Left ventricle myocardium inferior (tissue), 1 donor: ENCODE data around the gene DLL4. TPM values are rescaled to one million over a fixed set of nuclear protein-coding genes. Genes with fewer than 3 reads are reported as not detected.
"Not testable (repeated sequence)": the region's sequence is repeated elsewhere in the genome, so short reads cannot be mapped to it uniquely, and the experiment has no call there.

ENCODE experiments used
- DNase-seq: peaks from one replicate; pipeline ENCODE4 v3.0.0-alpha.2; 2020
- H3K27ac ChIP-seq: fragments of 200-600 bp; replicated peaks from 2 replicates; pipeline ENCODE4 v1.8.0; 2021
- H3K27me3 ChIP-seq: fragments of 200-600 bp; 2 replicates; pipeline ENCODE4 v1.8.0; 2021; ENCODE audit warnings: low read depth
- H3K36me3 ChIP-seq: fragments of 200-600 bp; 2 replicates; pipeline ENCODE4 v1.8.0; 2021
- H3K4me1 ChIP-seq: fragments of 200-600 bp; 2 replicates; pipeline ENCODE4 v1.8.0; 2021
- H3K4me3 ChIP-seq: fragments of 200-600 bp; 2 replicates; pipeline ENCODE4 v1.8.0; 2021; ENCODE audit warnings: mild to moderate bottlenecking, moderate library complexity
- H3K9me3 ChIP-seq: fragments of 200-600 bp; replicated peaks from 2 replicates; pipeline ENCODE4 v1.8.0; 2021
- intact Hi-C: fragments of 100-400 bp; cut with micrococcal nuclease; formaldehyde crosslinking; loops from one replicate; pipeline ENCODE4 v1.11.0; 2022
- total RNA-seq: library from RNA; stranded (reverse); fragmentation: NEBNext Ultra II Directional; extraction: Animal tissue kit (Norgen Biotek cat#: 25700); gene quantifications from one replicate; pipeline ENCODE4 v1.2.1, GENCODE V29; 2021
- TF ChIP-seq, protein P1 (sequence below): fragments of 200-600 bp; IDR thresholded peaks from 2 replicates; pipeline ENCODE4 v1.8.0; 2021; ENCODE audit warnings: antibody characterized with exemption, mild to moderate bottlenecking, borderline replicate concordance
- donor health status: DM: no; HTN: yes; CAD: no; lungs with severe emphysema.

Gene DLL4
- total RNA-seq, 1 donor from 2014 or later: 11.1 TPM

DNA sequence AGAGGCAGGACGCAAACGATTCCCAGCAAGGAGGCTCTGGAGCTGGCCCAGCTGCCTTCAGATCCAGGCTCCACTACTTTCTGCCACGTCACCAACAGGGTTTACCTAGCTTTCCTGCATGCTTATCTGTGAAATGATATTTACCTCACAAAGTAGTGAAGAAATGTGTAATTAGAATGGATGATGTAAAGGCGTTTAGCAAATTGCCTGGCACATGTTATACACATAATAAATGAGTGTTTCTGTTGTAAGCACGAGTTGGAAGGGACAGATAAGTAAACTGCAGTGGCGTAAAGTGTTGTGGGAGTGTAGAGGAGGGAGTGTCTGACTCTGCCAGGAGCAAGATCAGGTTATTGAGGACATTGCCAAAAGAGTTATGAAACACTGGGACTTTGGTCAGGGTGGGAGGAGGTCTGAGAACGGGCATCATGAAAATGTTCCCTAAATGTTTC is 20.6 kb downstream of the DLL4 start:
- H3K4me3 ChIP-seq: no peak overlapping the region
- no peaks in the 10 kb centered on the region for H3K27me3 ChIP-seq
- TF ChIP-seq, protein P1, sequence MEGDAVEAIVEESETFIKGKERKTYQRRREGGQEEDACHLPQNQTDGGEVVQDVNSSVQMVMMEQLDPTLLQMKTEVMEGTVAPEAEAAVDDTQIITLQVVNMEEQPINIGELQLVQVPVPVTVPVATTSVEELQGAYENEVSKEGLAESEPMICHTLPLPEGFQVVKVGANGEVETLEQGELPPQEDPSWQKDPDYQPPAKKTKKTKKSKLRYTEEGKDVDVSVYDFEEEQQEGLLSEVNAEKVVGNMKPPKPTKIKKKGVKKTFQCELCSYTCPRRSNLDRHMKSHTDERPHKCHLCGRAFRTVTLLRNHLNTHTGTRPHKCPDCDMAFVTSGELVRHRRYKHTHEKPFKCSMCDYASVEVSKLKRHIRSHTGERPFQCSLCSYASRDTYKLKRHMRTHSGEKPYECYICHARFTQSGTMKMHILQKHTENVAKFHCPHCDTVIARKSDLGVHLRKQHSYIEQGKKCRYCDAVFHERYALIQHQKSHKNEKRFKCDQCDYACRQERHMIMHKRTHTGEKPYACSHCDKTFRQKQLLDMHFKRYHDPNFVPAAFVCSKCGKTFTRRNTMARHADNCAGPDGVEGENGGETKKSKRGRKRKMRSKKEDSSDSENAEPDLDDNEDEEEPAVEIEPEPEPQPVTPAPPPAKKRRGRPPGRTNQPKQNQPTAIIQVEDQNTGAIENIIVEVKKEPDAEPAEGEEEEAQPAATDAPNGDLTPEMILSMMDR: no peak
- DNase-seq: no peak
- no peaks in the 10 kb centered on the region for H3K36me3 ChIP-seq
- peaks cover 33% of the 10 kb centered on the region for H3K4me1 ChIP-seq
- no peaks in the 10 kb centered on the region for H3K9me3 ChIP-seq
- intact Hi-C loops: no loop called here
- peak overlapping the region; percentile 27 for H3K27ac ChIP-seq

DNA sequence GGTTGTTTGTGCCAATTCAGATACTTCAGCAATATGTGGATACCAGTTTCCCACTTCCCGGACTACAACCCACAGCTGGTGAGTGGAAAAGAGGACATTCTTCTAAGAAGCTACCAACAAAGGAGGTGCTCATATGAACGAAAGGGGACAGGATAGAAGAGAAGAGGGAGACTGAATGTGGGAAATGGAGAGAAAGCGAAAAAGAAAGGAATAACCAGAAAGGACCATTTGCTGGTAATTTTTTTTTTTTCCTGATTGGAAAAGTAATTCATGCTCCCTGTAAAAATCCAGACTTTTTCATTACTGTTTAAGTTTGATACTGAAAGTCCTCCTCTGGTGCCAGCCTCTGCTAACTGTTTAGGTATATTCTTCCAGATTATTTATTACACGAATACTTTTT is 22.6 kb downstream of the DLL4 start:
- H3K36me3 ChIP-seq: no peaks in the 10 kb centered on the region
- TF ChIP-seq, protein P1: no peak
- H3K9me3 ChIP-seq: no peaks in the 10 kb centered on the region
- H3K27me3 ChIP-seq: no peaks in the 10 kb centered on the region
- peaks cover 49% of the 10 kb centered on the region for H3K4me1 ChIP-seq
- H3K4me3 ChIP-seq: no peak overlapping the region
- no peak for DNase-seq
- H3K27ac ChIP-seq: no peak overlapping the region
- intact Hi-C loops: no loop called here

DNA sequence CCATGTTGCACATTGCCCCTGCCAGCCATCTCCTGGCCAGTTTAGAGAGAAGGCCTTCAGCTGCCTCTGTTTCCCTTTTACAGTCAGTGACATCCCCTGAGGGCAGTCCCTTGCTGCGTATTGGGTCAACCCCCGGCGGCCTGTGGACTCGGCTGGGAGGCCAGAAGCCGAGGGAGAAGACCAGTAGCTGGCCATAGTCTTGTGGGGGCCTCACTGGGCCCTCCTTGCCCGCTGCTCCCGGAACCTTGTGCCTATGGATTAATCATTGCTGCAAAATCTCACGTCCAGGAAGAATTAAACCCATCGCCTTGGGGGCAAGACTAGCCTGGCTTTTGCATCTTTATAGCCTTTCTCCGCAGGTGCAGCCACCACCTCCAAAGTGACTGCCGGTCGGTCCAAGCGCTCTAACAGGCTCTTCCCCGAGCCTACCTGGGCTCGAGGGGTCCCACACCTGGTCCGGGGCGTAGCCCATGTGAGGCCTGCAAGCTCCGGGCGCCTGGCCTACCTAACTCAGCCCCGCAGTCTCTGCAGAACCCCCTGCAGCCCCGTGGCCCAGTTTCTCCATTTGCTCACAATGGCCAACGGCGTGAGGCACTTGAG is 23.3 kb downstream of the DLL4 start:
- H3K4me3 ChIP-seq: peak overlapping the region; percentile 71
- H3K36me3 ChIP-seq: no peaks in the 10 kb centered on the region
- H3K27me3 ChIP-seq: no peaks in the 10 kb centered on the region
- H3K9me3 ChIP-seq: no peaks in the 10 kb centered on the region
- TF ChIP-seq, protein P1: no peak
- peaks cover 55% of the 10 kb centered on the region for H3K4me1 ChIP-seq
- DNase-seq: no peak
- intact Hi-C loops: no loop called here
- peak overlapping the region; percentile 77 for H3K27ac ChIP-seq

DNA sequence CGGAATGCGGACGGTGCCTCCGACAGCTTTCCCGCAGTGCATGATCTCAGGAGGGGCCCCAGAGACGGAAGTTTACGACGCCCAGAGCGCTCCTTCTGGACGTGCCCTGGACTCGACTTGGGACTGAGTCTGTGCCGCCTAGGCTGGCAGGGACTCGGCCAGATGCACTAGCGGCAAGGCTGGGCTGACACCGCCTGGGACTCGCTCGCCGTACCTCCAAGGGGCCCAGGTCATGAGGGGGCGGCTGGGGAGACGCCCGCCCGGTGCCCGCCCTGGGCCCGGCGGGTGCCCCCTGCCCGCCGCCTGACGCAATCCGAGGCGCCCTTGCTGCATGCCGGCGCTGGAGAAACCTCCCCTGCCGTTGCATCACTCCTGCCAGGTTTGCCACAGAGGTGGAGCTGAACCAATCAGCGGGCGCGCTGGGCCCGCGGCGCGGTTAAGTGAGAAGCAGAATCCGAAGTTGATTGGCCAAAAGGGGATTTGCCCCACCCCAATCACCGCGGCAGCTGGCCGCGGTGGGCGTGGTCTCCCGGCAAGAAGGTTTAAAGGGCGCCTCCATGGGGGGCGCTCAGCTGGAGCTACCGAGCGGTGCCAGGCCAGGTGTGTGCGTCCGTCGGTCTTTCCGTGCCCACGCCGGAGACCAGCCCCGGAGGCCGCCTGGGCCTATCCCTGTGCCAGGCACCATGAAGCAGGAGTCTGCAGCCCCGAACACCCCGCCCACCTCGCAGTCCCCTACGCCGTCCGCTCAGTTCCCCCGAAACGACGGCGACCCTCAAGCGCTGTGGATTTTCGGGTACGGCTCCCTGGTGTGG is 24.0 kb downstream of the DLL4 start, which contains the start of gene CHAC1:
Gene CHAC1, plus strand, starts transcription at position 571 of the 812 bp plus-strand sequence. Its CDS starts 113 bp downstream, at position 684.
- no peaks in the 10 kb centered on the region for H3K9me3 ChIP-seq
- H3K27me3 ChIP-seq: no peaks in the 10 kb centered on the region
- H3K27ac ChIP-seq: peak within 1 kb of the TSS; percentile 77
- H3K4me3 ChIP-seq: peak within 1 kb of the TSS; percentile 71
- peaks cover 62% of the 10 kb centered on the region for H3K4me1 ChIP-seq
- H3K36me3 ChIP-seq: no peaks in the 10 kb centered on the region
- TF ChIP-seq, protein P1: no peak
- peak; percentile 93 for DNase-seq
- intact Hi-C loops: no loop called here

DNA sequence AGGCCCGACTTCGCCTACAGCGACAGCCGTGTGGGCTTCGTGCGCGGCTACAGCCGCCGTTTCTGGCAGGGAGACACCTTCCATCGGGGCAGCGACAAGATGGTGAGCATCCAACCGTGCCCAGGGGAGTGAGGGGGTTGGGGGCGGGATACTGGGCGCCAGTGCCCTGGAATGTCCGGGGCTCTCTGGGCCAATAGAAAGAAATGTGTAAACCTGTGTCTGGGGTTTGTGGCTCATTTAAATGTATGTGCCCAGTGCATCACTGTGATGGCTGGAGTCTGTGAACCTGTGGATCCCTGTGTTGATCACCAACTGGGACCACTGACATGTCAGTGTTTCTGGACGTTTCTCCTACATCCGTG is 24.6 kb downstream of the DLL4 start:
- no peak for DNase-seq
- intact Hi-C loops: no loop called here
- Histone ChIP-seq H3K9me3 (no peaks in the 10 kb centered on the region), H3K4me3 (peak overlapping the region; percentile 71), H3K36me3 (no peaks in the 10 kb centered on the region), H3K27ac (peak overlapping the region; percentile 77), H3K27me3 (no peaks in the 10 kb centered on the region), H3K4me1 (peaks cover 64% of the 10 kb centered on the region)
- TF ChIP-seq, protein P1: no peak

DNA sequence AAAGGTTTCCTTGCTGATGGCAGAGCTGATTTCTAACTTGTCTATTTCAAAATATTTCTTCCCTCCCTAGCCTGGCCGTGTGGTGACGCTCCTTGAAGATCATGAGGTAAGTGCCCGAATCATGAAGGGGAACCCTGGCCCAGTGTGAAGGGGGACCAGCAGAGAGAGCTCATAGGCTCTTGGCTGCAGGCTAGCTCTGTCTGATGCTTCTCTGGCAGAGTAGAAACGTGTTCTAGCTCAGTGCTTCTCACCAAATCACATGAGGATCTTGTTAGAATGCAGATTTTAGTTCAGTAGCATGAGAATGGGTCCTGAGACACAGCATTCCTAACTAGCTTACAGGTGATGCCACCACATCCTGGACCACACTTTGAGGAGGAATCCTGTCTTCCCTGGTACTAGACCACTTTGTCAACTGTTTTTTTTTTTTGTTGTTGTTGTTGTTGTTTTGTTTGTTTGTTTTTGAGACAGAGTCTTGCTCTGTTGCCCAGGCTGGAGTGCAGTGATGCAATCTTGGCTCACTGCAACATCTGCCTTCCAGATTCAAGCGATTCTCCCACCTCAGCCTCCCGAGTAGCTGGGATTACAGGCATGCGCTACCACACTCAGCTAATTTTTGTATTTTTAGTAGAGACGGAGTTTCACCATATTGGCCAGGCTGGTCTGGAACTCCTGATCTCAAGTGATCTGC is 25.2 kb downstream of the DLL4 start:
- peaks cover 59% of the 10 kb centered on the region for H3K4me1 ChIP-seq
- intact Hi-C loops, H3K27ac ChIP-seq, H3K9me3 ChIP-seq, DNase-seq, H3K27me3 ChIP-seq, H3K36me3 ChIP-seq: not testable (repeated sequence)
- H3K4me3 ChIP-seq: peak overlapping the region; percentile 71
